ENCODE results near the gene RHOJ. TPM values are rescaled to one million over a fixed set of nuclear protein-coding genes. Genes with fewer than 3 reads are reported as not detected.

Gene RHOJ
- total RNA-seq, 1 experiment from 2014 or later: 30.2 TPM

DNA sequence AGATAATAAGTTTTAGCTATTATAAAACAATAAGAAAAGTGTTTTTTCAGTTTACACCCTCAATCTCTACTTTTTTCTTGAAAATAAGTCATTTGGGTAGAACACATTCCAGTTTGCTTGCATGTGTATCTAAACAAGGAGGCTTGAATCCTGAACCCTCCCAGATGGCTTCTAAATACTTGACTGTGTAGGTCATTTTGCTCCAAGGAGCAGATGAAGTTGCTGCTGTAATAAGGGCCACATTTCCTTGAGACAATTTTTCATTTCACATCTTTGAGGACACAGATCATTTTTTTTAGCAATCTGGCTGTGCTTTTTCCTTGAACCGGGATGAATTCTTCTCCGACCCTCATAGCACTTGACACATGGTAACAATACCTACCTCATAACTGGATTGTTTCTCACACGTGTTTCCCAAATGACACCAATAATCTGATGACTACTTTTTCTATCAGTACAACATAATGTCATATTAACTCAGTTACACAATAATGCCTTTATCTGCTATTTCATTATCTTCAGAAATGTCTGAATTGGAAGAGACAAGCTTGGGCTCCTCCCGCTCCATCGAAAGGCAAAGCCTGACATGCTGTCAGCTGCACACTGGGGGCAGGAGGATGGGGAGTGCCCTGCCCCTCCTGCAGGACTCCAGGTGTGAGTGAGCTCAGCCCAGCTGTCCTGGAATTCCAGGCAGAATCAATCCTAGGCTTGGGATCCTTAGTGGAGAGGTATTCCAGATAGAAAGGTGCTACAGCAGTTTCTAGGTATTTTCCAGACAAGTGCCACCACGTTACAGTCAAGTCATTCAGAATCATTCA is 83.6 kb downstream of the RHOJ start:
- no peaks in the 10 kb centered on the region for H3K27me3 ChIP-seq (replicated peaks; ENCODE audit: insufficient read depth, low read depth, low read length, poor library complexity)
- no peak overlapping the region for H3K4me3 ChIP-seq (ENCODE audit: low read depth, low read length, poor library complexity, severe bottlenecking)
- POLR2A ChIA-PET (ENCODE audit: low non-redundant PET): no interaction called here
- CTCF ChIA-PET: no interaction called here
- no TSS peak for BruUV-seq (replicated peaks)
- DNase-seq (ENCODE audit: low spot score): no peak
- no peak overlapping the region for H3K27ac ChIP-seq (ENCODE audit: low read depth, low read length, poor library complexity, severe bottlenecking)
- intact Hi-C loops (cut with micrococcal nuclease; ENCODE audit: unreplicated experiment): no loop called here
- H3K9me3 ChIP-seq (ENCODE audit: low read depth, low read length, poor library complexity, severe bottlenecking): no peaks in the 10 kb centered on the region
- no peaks in the 10 kb centered on the region for H3K36me3 ChIP-seq (ENCODE audit: insufficient read depth, low read length, poor library complexity, severe bottlenecking)
- peaks cover 22% of the 10 kb centered on the region for H3K4me1 ChIP-seq (ENCODE audit: insufficient read depth, low read length, poor library complexity, severe bottlenecking)
- no peak for TF ChIP-seq EZH2 (IDR thresholded peaks at IDR 0.05; ENCODE audit: borderline replicate concordance, low read depth, low read length, poor library complexity, severe bottlenecking)
- TF ChIP-seq, protein P1, sequence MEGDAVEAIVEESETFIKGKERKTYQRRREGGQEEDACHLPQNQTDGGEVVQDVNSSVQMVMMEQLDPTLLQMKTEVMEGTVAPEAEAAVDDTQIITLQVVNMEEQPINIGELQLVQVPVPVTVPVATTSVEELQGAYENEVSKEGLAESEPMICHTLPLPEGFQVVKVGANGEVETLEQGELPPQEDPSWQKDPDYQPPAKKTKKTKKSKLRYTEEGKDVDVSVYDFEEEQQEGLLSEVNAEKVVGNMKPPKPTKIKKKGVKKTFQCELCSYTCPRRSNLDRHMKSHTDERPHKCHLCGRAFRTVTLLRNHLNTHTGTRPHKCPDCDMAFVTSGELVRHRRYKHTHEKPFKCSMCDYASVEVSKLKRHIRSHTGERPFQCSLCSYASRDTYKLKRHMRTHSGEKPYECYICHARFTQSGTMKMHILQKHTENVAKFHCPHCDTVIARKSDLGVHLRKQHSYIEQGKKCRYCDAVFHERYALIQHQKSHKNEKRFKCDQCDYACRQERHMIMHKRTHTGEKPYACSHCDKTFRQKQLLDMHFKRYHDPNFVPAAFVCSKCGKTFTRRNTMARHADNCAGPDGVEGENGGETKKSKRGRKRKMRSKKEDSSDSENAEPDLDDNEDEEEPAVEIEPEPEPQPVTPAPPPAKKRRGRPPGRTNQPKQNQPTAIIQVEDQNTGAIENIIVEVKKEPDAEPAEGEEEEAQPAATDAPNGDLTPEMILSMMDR (conservative IDR thresholded peaks at IDR 0.05; ENCODE audit: low read depth, low read length): no peak

DNA sequence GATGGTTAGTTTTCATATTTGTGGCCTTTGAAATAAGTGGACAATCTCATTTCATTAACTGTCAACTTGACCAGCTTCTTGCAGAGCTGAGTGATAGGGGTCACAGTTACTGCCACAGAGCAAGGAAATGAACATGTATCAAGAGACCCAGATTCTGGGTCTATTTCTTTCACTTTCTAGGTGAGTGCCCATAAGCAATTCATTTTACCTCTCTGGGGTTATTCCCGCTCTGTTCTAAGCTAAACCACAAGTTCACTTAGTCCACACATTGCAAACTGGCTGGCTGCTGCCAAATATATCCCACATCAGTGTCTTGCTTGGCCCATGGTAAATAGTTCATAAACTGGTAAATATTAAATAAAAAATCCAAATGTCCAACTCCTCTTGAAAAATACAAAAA is 84.6 kb downstream of the RHOJ start:
- intact Hi-C loops (cut with micrococcal nuclease; ENCODE audit: unreplicated experiment): no loop called here
- no peaks in the 10 kb centered on the region for H3K27me3 ChIP-seq (replicated peaks; ENCODE audit: insufficient read depth, low read depth, low read length, poor library complexity)
- CTCF ChIA-PET: no interaction called here
- TF ChIP-seq, protein P1 (conservative IDR thresholded peaks at IDR 0.05; ENCODE audit: low read depth, low read length): no peak
- no peak for TF ChIP-seq EZH2 (IDR thresholded peaks at IDR 0.05; ENCODE audit: borderline replicate concordance, low read depth, low read length, poor library complexity, severe bottlenecking)
- no peak for DNase-seq (ENCODE audit: low spot score)
- H3K4me1 ChIP-seq (ENCODE audit: insufficient read depth, low read length, poor library complexity, severe bottlenecking): peaks cover 20% of the 10 kb centered on the region
- no peaks in the 10 kb centered on the region for H3K9me3 ChIP-seq (ENCODE audit: low read depth, low read length, poor library complexity, severe bottlenecking)
- no TSS peak for BruUV-seq (replicated peaks)
- H3K4me3 ChIP-seq (ENCODE audit: low read depth, low read length, poor library complexity, severe bottlenecking): no peak overlapping the region
- H3K27ac ChIP-seq (ENCODE audit: low read depth, low read length, poor library complexity, severe bottlenecking): no peak overlapping the region
- POLR2A ChIA-PET (ENCODE audit: low non-redundant PET): no interaction called here
- H3K36me3 ChIP-seq (ENCODE audit: insufficient read depth, low read length, poor library complexity, severe bottlenecking): no peaks in the 10 kb centered on the region

DNA sequence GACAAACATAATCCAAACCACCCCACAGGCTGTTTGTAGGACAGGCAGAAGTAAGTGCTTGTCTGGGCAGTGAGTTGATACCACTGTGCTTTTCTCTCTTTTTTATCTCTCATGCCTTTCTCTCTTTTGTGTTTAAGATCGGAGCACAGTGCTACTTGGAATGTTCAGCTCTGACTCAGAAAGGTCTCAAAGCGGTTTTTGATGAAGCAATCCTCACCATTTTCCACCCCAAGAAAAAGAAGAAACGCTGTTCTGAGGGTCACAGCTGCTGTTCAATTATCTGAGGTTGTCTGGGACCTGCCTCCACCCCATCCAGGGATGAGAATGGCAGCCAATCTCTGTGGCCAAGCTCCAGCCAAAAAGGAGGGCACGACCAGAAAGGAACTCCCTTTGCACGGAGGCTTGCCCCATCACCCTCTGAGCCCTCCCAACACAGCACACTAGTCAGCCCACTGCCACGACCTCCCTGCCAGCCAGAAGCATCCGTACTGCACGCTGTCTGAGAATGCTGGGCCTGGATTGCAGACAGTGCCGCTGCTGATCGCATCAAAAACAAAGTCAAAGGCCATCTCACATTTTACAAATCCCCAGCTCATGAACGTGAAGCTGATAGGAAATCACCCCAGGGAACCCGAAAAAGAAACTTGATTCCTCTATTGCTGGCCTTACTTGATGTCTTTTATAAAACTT is 86.6 kb downstream of the RHOJ start:
- ChIA-PET CTCF (no interaction called here), POLR2A (ENCODE audit: low non-redundant PET) (no interaction called here)
- H3K4me1 ChIP-seq (ENCODE audit: insufficient read depth, low read length, poor library complexity, severe bottlenecking): no peaks in the 10 kb centered on the region
- intact Hi-C loops (cut with micrococcal nuclease; ENCODE audit: unreplicated experiment): no loop called here
- BruUV-seq (replicated peaks): no TSS peak
- H3K4me3 ChIP-seq (ENCODE audit: low read depth, low read length, poor library complexity, severe bottlenecking): no peak overlapping the region
- no peak for DNase-seq (ENCODE audit: low spot score)
- H3K9me3 ChIP-seq (ENCODE audit: low read depth, low read length, poor library complexity, severe bottlenecking): no peaks in the 10 kb centered on the region
- TF ChIP-seq EZH2 (IDR thresholded peaks at IDR 0.05; ENCODE audit: borderline replicate concordance, low read depth, low read length, poor library complexity, severe bottlenecking): no peak
- TF ChIP-seq, protein P1 (conservative IDR thresholded peaks at IDR 0.05; ENCODE audit: low read depth, low read length): no peak
- no peaks in the 10 kb centered on the region for H3K36me3 ChIP-seq (ENCODE audit: insufficient read depth, low read length, poor library complexity, severe bottlenecking)
- H3K27me3 ChIP-seq (replicated peaks; ENCODE audit: insufficient read depth, low read depth, low read length, poor library complexity): no peaks in the 10 kb centered on the region
- H3K27ac ChIP-seq (ENCODE audit: low read depth, low read length, poor library complexity, severe bottlenecking): no peak overlapping the region
